Measurements from ENCODE around the gene ASXL3.

DNA sequence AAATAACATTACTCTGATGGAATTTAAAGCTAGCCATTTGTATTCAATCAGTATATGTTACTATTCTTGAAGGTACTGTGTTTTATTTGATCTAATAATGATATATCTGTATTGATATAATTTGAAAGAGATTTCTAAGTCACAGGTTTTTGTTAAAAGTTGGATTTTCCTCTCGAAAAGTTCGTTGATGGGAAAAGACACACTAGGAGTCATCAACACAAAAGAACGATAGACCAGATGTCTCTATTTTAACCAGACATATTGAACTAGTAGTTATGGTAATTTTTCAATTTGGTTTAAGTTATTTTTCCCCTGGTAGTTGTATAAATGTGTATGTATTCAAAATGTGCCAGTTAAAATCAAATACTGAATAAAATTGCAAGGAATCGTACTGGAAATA is 2.5 kb downstream of the ASXL3 start:
- TF ChIP-seq CTCF (IDR thresholded peaks at IDR 0.05; ENCODE audit: insufficient read depth, low read length, poor library complexity, severe bottlenecking), result no peak
- TF ChIP-seq EZH2phosphoT487 (conservative IDR thresholded peaks at IDR 0.05; ENCODE audit: low read length), result no peak
